IMR-90 (cell line): ENCODE results near the gene C3. TPM values are rescaled to one million over a fixed set of nuclear protein-coding genes. Genes with fewer than 3 reads are reported as not detected.

Experiments
- ATAC-seq: fragments of 200-7000 bp; cut with Tn5 transposase; 2 replicates; pipeline ENCODE4 v1.9.1; 2020; ENCODE audit warnings: low read depth, mild to moderate bottlenecking, moderate library complexity
- BruUV-seq: library from RNA; stranded (reverse); fragments of 400-500 nt; replicated peaks from 2 replicates; lab custom pipeline; 2021; lab: Mats Ljungman, UMichigan
- CTCF ChIA-PET: fragments of 300-600 bp; formaldehyde crosslinking; extraction: SDS; loops from one replicate; lab custom pipeline; 2021; ENCODE audit warnings: antibody characterized with exemption; lab: Yijun Ruan, JAX
- POLR2A ChIA-PET: fragments of 300-600 bp; sonication (Branson Sonifier 250); formaldehyde crosslinking; loops from one replicate; lab custom pipeline; 2022; ENCODE audit warnings: antibody characterized with exemption; ENCODE audit not compliant: unreplicated experiment; lab: Charles Lee
- DNase-seq: peaks from one replicate; pipeline ENCODE4 v3.0.0; 2013
- H2AFZ ChIP-seq: replicated peaks from 2 replicates; pipeline ENCODE3; 2013; ENCODE audit warnings: low read length, mild to moderate bottlenecking; ENCODE audit not compliant: poor library complexity
- H2AK5ac ChIP-seq: 2 replicates; pipeline ENCODE4 v1.6.1; 2013; ENCODE audit warnings: low read depth, low read length, inconsistent platforms
- H2AK9ac ChIP-seq: replicated peaks from 2 replicates; pipeline ENCODE3; 2013; ENCODE audit warnings: mild to moderate bottlenecking, low read depth, low read length, moderate library complexity; ENCODE audit not compliant: poor library complexity
- H2BK120ac ChIP-seq: 2 replicates; pipeline ENCODE4 v1.6.1; 2013; ENCODE audit warnings: low read depth, low read length, inconsistent platforms
- H2BK15ac ChIP-seq: 3 replicates; pipeline ENCODE4 v1.6.1; 2013; ENCODE audit warnings: low read depth, low read length, inconsistent platforms
- H2BK20ac ChIP-seq: 2 replicates; pipeline ENCODE4 v1.6.1; 2013; ENCODE audit warnings: low read depth, mild to moderate bottlenecking, inconsistent platforms, low read length, moderate library complexity
- H2BK5ac ChIP-seq: 2 replicates; pipeline ENCODE4 v1.6.1; 2013; ENCODE audit warnings: mild to moderate bottlenecking, low read depth, low read length, inconsistent platforms; ENCODE audit not compliant: poor library complexity, severe bottlenecking
- H3K14ac ChIP-seq: replicated peaks from 2 replicates; pipeline ENCODE4 v1.6.1; 2013; ENCODE audit warnings: low read depth, low read length, inconsistent platforms
- H3K18ac ChIP-seq: 2 replicates; pipeline ENCODE4 v1.6.1; 2013; ENCODE audit warnings: low read depth, low read length, control low read depth
- H3K23ac ChIP-seq: 2 replicates; pipeline ENCODE4 v1.6.1; 2013; ENCODE audit warnings: low read depth, low read length, inconsistent platforms
- H3K27ac ChIP-seq: 2 replicates; pipeline ENCODE4 v1.5.1; 2013; ENCODE audit warnings: mild to moderate bottlenecking, control low read depth, low read length; ENCODE audit not compliant: insufficient read depth
- H3K27me3 ChIP-seq: 2 replicates; pipeline ENCODE4 v1.6.1; 2013; ENCODE audit warnings: low read length; ENCODE audit not compliant: control insufficient read depth, insufficient read depth
- H3K36me3 ChIP-seq: 2 replicates; pipeline ENCODE4 v1.6.1; 2013; ENCODE audit warnings: low read length, mixed read lengths; ENCODE audit not compliant: control insufficient read depth, insufficient read depth
- H3K4ac ChIP-seq: 2 replicates; pipeline ENCODE4 v1.6.1; 2013; ENCODE audit warnings: low read depth, low read length, inconsistent platforms
- H3K4me1 ChIP-seq: 2 replicates; pipeline ENCODE4 v1.6.1; 2013; ENCODE audit warnings: low read length, mixed read lengths; ENCODE audit not compliant: control insufficient read depth, insufficient read depth
- H3K4me2 ChIP-seq: 2 replicates; pipeline ENCODE4 v1.6.1; 2013; ENCODE audit warnings: low read depth, mild to moderate bottlenecking, control low read depth, low read length, moderate library complexity
- H3K4me3 ChIP-seq: 2 replicates; pipeline ENCODE4 v1.5.1; 2013; ENCODE audit warnings: low read depth, mild to moderate bottlenecking, control low read depth, low read length, moderate library complexity; ENCODE audit not compliant: insufficient read depth
- H3K56ac ChIP-seq: 2 replicates; pipeline ENCODE4 v1.6.1; 2013; ENCODE audit warnings: low read length, inconsistent platforms; ENCODE audit not compliant: insufficient read depth; ENCODE audit errors: extremely low read depth
- H3K79me1 ChIP-seq, 2 experiments: 2 replicates each; pipeline ENCODE4 v1.6.1; 2013; ENCODE audit warnings: low read length in 2 of 2, inconsistent platforms in 1 of 2, low read depth in 1 of 2
- H3K9ac ChIP-seq: 2 replicates; pipeline ENCODE4 v1.6.1; 2013; ENCODE audit warnings: low read depth, low read length, control low read depth
- H3K9me1 ChIP-seq: 2 replicates; pipeline ENCODE4 v1.6.1; 2013; ENCODE audit warnings: low read length, inconsistent platforms; ENCODE audit not compliant: insufficient read depth
- H3K9me3 ChIP-seq: 2 replicates; pipeline ENCODE4 v1.6.1; 2013; ENCODE audit warnings: low read length; ENCODE audit not compliant: control insufficient read depth, insufficient read depth
- H4K20me1 ChIP-seq: 2 replicates; pipeline ENCODE4 v1.6.1; 2013; ENCODE audit warnings: low read length, inconsistent platforms; ENCODE audit not compliant: insufficient read depth
- H4K5ac ChIP-seq: 2 replicates; pipeline ENCODE4 v1.6.1; 2013; ENCODE audit warnings: mild to moderate bottlenecking, low read depth, low read length, control low read depth
- H4K8ac ChIP-seq, 2 experiments: 2 replicates each; pipeline ENCODE4 v1.6.1; 2013; ENCODE audit warnings: low read depth in 2 of 2, low read length in 2 of 2, control low read depth in 1 of 2, inconsistent platforms in 1 of 2
- H4K91ac ChIP-seq: 2 replicates; pipeline ENCODE4 v1.6.1; 2013; ENCODE audit warnings: low read depth, low read length, inconsistent platforms; ENCODE audit not compliant: insufficient read depth
- CEBPB ChIP-seq: IDR thresholded peaks from 2 replicates; pipeline ENCODE4 v1.6.1; 2012; ENCODE audit warnings: low read depth, low read length, improper control_type of control experiment
- CHD1 ChIP-seq: IDR thresholded peaks from 2 replicates; pipeline ENCODE4 v1.6.1; 2012; ENCODE audit warnings: low read depth, low read length, improper control_type of control experiment
- ELK1 ChIP-seq: fragments of 150-350 bp; IDR thresholded peaks from 2 replicates; pipeline ENCODE4 v1.6.1; 2016; ENCODE audit warnings: low read depth, mild to moderate bottlenecking, low read length, moderate library complexity, borderline replicate concordance
- FOS ChIP-seq: fragments of 150-350 bp; IDR thresholded peaks from 2 replicates; pipeline ENCODE4 v1.6.1; 2016; ENCODE audit warnings: low read depth, low read length
- MAFK ChIP-seq: IDR thresholded peaks from 2 replicates; pipeline ENCODE4 v1.6.1; 2012; ENCODE audit warnings: low read depth, low read length, improper control_type of control experiment
- MXI1 ChIP-seq: IDR thresholded peaks from 2 replicates; pipeline ENCODE4 v1.6.1; 2012; ENCODE audit warnings: low read depth, mild to moderate bottlenecking, low read length, moderate library complexity, borderline replicate concordance
- NFE2L2 ChIP-seq: fragments of 150-350 bp; IDR thresholded peaks from 2 replicates; pipeline ENCODE4 v1.6.1; 2016; ENCODE audit warnings: low read depth, mild to moderate bottlenecking, low read length
- POLR2A ChIP-seq: IDR thresholded peaks from 2 replicates; pipeline ENCODE4 v1.6.1; 2012; ENCODE audit warnings: mild to moderate bottlenecking, low read depth, low read length
- RAD21 ChIP-seq: IDR thresholded peaks from 2 replicates; pipeline ENCODE4 v1.6.1; 2012; ENCODE audit warnings: low read length, improper control_type of control experiment
- RCOR1 ChIP-seq: IDR thresholded peaks from 2 replicates; pipeline ENCODE4 v1.6.1; 2012; ENCODE audit warnings: mild to moderate bottlenecking, low read length, improper control_type of control experiment; ENCODE audit not compliant: insufficient replicate concordance
- RFX5 ChIP-seq: IDR thresholded peaks from 2 replicates; pipeline ENCODE4 v1.8.0; 2012; ENCODE audit warnings: low read depth, mild to moderate bottlenecking, low read length, moderate library complexity
- SMC3 ChIP-seq: fragments of 150-350 bp; IDR thresholded peaks from 2 replicates; pipeline ENCODE4 v1.6.1; 2016; ENCODE audit warnings: low read depth, mild to moderate bottlenecking, antibody characterized with exemption, low read length, moderate library complexity
- WGBS, 2 experiments: methylation state at CpG; one replicate each; pipeline versions ENCODE4 v1.1.5 to v1.1.7; 2013; ENCODE audit warnings: missing lambda C conversion rate in 2 of 2; ENCODE audit not compliant: insufficient read length in 1 of 2; ENCODE audit errors: extremely low coverage in 2 of 2; 5-methylcytosine and 5-hydroxymethylcytosine counted together
- dilution Hi-C: fragments of 300-500 bp; cut with HindIII; formaldehyde crosslinking; loops from one replicate; pipeline ENCODE4 v1.14.3; 2018; ENCODE audit warnings: low sequenced_read_pairs; ENCODE audit not compliant: unreplicated experiment
- in situ Hi-C: fragments of 300-500 bp; cut with MboI; formaldehyde crosslinking; loops from 3 replicates; pipeline ENCODE4 v1.14.3; 2019; ENCODE audit warnings: low sequenced_read_pairs, inconsistent platforms, mixed read lengths
- intact Hi-C: fragments of 100-400 bp; cut with micrococcal nuclease; formaldehyde crosslinking; loops from 2 replicates; pipeline ENCODE4 v1.10.0; 2022
- polyA plus RNA-seq, 3 experiments: library from polyadenylated mRNA; depleted of rRNA; stranded (reverse); fragments of >200 nt; gene quantifications; 2 replicates each; pipeline ENCODE4 v1.2.3, GENCODE V29; 2012; ENCODE audit warnings: low replicate concordance in 1 of 3
- total RNA-seq: library from RNA; depleted of rRNA; stranded (reverse); fragments of >200 nt; gene quantifications from 2 replicates; pipeline ENCODE4 v1.2.3, GENCODE V29; 2012
- TF ChIP-seq, protein P1 (sequence below): fragments of 150-350 bp; IDR thresholded peaks from 2 replicates; pipeline ENCODE4 v1.6.1; 2017; ENCODE audit warnings: mild to moderate bottlenecking, antibody characterized with exemption, low read length, low read depth

The C3 gene
- total and polyA plus RNA-seq, 2 of the 4 experiments (the other 2 are of a cell fraction): 0.36 TPM; not detected in 1

DNA sequence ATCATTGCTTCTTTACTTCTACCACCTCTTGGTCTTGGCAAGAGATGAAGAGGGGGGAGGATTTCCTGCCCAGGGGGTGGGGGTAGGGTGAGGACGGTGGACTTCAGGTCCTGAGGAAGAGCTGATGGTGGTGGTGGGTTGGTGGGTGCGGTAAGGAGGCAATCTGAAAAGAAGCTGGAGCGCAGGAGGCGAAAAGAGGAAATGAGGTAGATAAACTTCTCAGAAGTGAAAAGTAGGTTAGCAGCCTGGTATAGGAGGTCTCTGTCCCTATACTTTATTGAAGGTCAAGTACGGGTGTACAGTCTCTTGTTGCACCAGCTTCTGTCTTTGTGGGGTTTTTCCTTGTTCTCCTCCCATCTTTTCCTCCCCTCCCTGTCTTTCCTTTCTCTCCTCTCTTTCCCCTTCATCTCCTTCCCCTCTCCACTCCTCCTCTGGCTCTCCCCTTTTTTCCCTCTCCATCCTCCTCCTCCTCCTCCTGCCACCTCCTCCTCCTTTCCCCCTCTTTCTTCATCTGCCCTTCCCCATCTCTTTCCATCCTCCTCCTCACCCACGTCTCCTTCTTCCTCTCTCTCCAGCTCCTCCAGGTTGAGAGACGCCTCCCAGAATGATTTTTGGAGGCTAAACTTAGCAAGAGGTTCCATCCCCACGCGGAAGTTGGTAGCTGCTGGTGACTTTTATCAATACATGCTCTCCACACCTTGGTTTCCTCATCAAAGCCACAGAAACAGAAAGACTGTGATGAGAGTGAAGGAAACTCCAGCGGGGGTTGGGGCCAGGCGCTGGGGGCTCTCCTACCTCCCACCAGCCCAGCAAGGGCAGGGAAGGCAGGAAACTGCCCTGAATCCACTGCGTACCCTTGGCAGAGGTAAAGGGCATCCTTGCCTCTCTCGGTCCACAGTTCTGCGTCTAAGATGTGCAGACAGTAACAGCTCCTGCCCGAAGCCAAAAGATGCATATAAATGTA is 65.8 kb downstream of the C3 start:
- Histone ChIP-seq H2BK15ac (no peak overlapping the region), H4K5ac (no peak overlapping the region), H3K27me3 (no peaks in the 10 kb centered on the region), H3K36me3 (no peaks in the 10 kb centered on the region), H3K56ac (no peak overlapping the region), H3K9me1 (no peaks in the 10 kb centered on the region), H3K4me3 (no peak overlapping the region), H3K4ac (no peak overlapping the region), H3K14ac (no peak overlapping the region), H3K4me2 (no peak overlapping the region), H4K8ac (no peak overlapping the region), H4K20me1 (no peaks in the 10 kb centered on the region), H2AK5ac (no peak overlapping the region), H2BK5ac (no peak overlapping the region), H2AK9ac (no peak overlapping the region), H3K23ac (no peak overlapping the region), H4K91ac (no peak overlapping the region), H3K9ac (no peak overlapping the region), H2AFZ (no peak overlapping the region), H2BK120ac (no peak overlapping the region), H3K79me1 (no peaks in the 10 kb centered on the region), H3K4me1 (no peaks in the 10 kb centered on the region), H3K18ac (no peak overlapping the region), H3K9me3 (no peaks in the 10 kb centered on the region), H3K27ac (no peak overlapping the region), H2BK20ac (no peak overlapping the region)
- no TSS peak for BruUV-seq
- DNase-seq: no peak
- in situ Hi-C loops: no loop called here
- no CpG with 5 or more reads among the region's 15 CpGs for WGBS, 2 experiments
- TF ChIP-seq NFE2L2: no peak
- TF ChIP-seq CEBPB: no peak
- TF ChIP-seq RCOR1: no peak
- TF ChIP-seq RFX5: no peak
- TF ChIP-seq FOS: no peak
- TF ChIP-seq, protein P1, sequence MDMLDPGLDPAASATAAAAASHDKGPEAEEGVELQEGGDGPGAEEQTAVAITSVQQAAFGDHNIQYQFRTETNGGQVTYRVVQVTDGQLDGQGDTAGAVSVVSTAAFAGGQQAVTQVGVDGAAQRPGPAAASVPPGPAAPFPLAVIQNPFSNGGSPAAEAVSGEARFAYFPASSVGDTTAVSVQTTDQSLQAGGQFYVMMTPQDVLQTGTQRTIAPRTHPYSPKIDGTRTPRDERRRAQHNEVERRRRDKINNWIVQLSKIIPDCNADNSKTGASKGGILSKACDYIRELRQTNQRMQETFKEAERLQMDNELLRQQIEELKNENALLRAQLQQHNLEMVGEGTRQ: no peak
- no peak for TF ChIP-seq CHD1
- no peak for TF ChIP-seq MAFK
- no peak for TF ChIP-seq RAD21
- TF ChIP-seq MXI1: no peak
- TF ChIP-seq SMC3: no peak
- TF ChIP-seq POLR2A: no peak
- TF ChIP-seq ELK1: no peak
- dilution Hi-C loops: no loop called here
- ATAC-seq: no peak
- ChIA-PET CTCF (no interaction called here), POLR2A (no interaction called here)
- intact Hi-C loops: no loop called here
